SIG-M5 (cell line): ENCODE data around the gene DGKZ.
"Not testable (repeated sequence)": the region's sequence is repeated elsewhere in the genome, so short reads cannot be mapped to it uniquely, and the experiment has no call there.

Source experiments
- DNase-seq: peaks from one replicate; lab custom pipeline; 2025; lab: John Stamatoyannopoulos, UW

DGKZ gene

GRCh38 chr11:46367244-46367915, 20.1 kb downstream of the DGKZ start:
- no peak for DNase-seq

- DNase-seq = no peak
Measured at GRCh38 chr11:46367916-46368267, 20.6 kb downstream of the DGKZ start.

- DNase-seq = no peak
Measured at GRCh38 chr11:46369458-46370152, 22.3 kb downstream of the DGKZ start.

GRCh38 chr11:46370253-46370652, 23.0 kb downstream of the DGKZ start:
- no peak for DNase-seq

- not testable (repeated sequence) for DNase-seq
Measured at GRCh38 chr11:46371262-46371661, 24.0 kb downstream of the DGKZ start.

- DNase-seq = no peak
Measured at GRCh38 chr11:46372086-46372485, 24.8 kb downstream of the DGKZ start.

GRCh38 chr11:46372501-46372900, 25.2 kb downstream of the DGKZ start:
- not testable (repeated sequence) for DNase-seq

- no peak for DNase-seq
Measured at GRCh38 chr11:46373787-46374740, 26.8 kb downstream of the DGKZ start.

- no peak for DNase-seq
Measured at GRCh38 chr11:46374815-46375214, 27.6 kb downstream of the DGKZ start.

GRCh38 chr11:46375392-46376101, 28.3 kb downstream of the DGKZ start:
- no peak for DNase-seq

GRCh38 chr11:46376258-46377050, 29.2 kb downstream of the DGKZ start:
- no peak for DNase-seq

GRCh38 chr11:46377290-46377689, 30.0 kb downstream of the DGKZ start:
- DNase-seq = no peak

- no peak for DNase-seq
Measured at GRCh38 chr11:46377831-46378230, 30.6 kb downstream of the DGKZ start.

GRCh38 chr11:46378296-46378695, 31.0 kb downstream of the DGKZ start:
- no peak for DNase-seq

- DNase-seq = no peak
Measured at GRCh38 chr11:46378811-46379481, 31.7 kb downstream of the DGKZ start.

- DNase-seq = not testable (repeated sequence)
Measured at GRCh38 chr11:46379482-46380293, 32.4 kb downstream of the DGKZ start.

GRCh38 chr11:46380340-46381047, 33.2 kb downstream of the DGKZ start:
- DNase-seq = no peak

- DNase-seq = no peak
Measured at GRCh38 chr11:46381048-46381818, 34.0 kb downstream of the DGKZ start, which contains the start of gene MDK. MDK (plus strand) TSS chr11:46381669; CDS start chr11:46382058, 389 bp downstream.
